Testis (tissue), 3 donors: ENCODE data around the gene C1QB. TPM values are rescaled to one million over a fixed set of nuclear protein-coding genes. Genes with fewer than 3 reads are reported as not detected.

ENCODE experiments used
- DNase-seq: peaks from one replicate; pipeline ENCODE4 v3.0.0-alpha.2; 2019
- H3K27ac ChIP-seq, 2 donors: fragments of 200-600 bp; sonication (generic); one replicate each; pipeline ENCODE4 v1.5.1; 2019
- H3K27me3 ChIP-seq: fragments of 200-600 bp; sonication (generic); one replicate; pipeline ENCODE4 v1.5.1; 2019
- H3K36me3 ChIP-seq: fragments of 200-600 bp; sonication (generic); one replicate; pipeline ENCODE4 v1.5.1; 2017; ENCODE audit warnings: low read depth; ENCODE audit errors: missing control alignments
- H3K4me1 ChIP-seq: fragments of 200-600 bp; sonication (generic); one replicate; pipeline ENCODE4 v1.5.1; 2019
- H3K4me3 ChIP-seq, 2 donors: fragments of 200-600 bp; sonication (generic); one replicate each; pipeline ENCODE4 v1.5.1; 2017 to 2019
- H3K9me3 ChIP-seq: fragments of 200-600 bp; sonication (generic); one replicate; pipeline ENCODE4 v1.5.1; 2017
- CTCF ChIP-seq, 3 experiments: fragments of 450-650 bp in 2 of 3; fragments of 200-600 bp in 1 of 3; sonication (generic) in 1 of 3; IDR thresholded peaks; one replicate each; pipeline ENCODE4 v1.5.1; 2016 to 2019; ENCODE audit warnings: antibody characterized with exemption in 3 of 3, mild to moderate bottlenecking in 2 of 3, moderate library complexity in 1 of 3
- POLR2A ChIP-seq: fragments of 450-650 bp; IDR thresholded peaks from one replicate; pipeline ENCODE4 v1.6.1; 2017; ENCODE audit warnings: antibody characterized with exemption, mild to moderate bottlenecking, moderate library complexity
- WGBS, 2 donors: methylation state at CpG; one replicate each; pipeline ENCODE4 v1.1.5; 2018; 5-methylcytosine and 5-hydroxymethylcytosine counted together
- intact Hi-C: fragments of 100-400 bp; cut with DNase I; formaldehyde crosslinking; loops from one replicate; pipeline ENCODE4 v1.15.1; 2023; ENCODE audit warnings: low total_unique reads
- polyA plus RNA-seq: library from polyadenylated mRNA; stranded (reverse); fragments of 350-450 nt; fragmentation: Illumina TruSeq; extraction: RNeasy Lipid Tissue Mini Kit (QIAGEN cat#74804); gene quantifications from one replicate; pipeline ENCODE4 v1.2.3, GENCODE V29; 2014; ENCODE audit warnings: low read depth, low replicate concordance; ENCODE audit not compliant: insufficient read depth
- total RNA-seq, 2 donors: library from RNA; depleted of rRNA; stranded (reverse); fragments of >200 nt; gene quantifications; one replicate each; pipeline ENCODE4 v1.2.3, GENCODE V29; 2016

The C1QB gene
- total and polyA plus RNA-seq, 3 donors from 2014 or later = 16.8 to 155 (median 66.0) TPM

- Histone ChIP-seq H3K9me3 (no peaks in the 10 kb centered on the region), H3K27ac (no peak within 1 kb of the TSS), H3K4me1 (no peaks in the 10 kb centered on the region), H3K36me3 (no peaks in the 10 kb centered on the region), H3K27me3 (no peaks in the 10 kb centered on the region), H3K4me3 (no peak within 1 kb of the TSS)
- TF ChIP-seq POLR2A = no peak
- TF ChIP-seq CTCF (IDR thresholded peaks at IDR 0.05) = no peak
- 48 to 56% methylated on average over 5 of the region's 5 CpGs for WGBS, 2 donors
- DNase-seq = peak; percentile 44
- intact Hi-C loops = no loop called here
Measured at GRCh38 chr1:22636353-22636752, 16.7 kb upstream of the C1QB start, which contains the start of gene C1QA. Gene C1QA (plus strand): TSS chr1:22636628. CDS start chr1:22637617, 989 bp downstream.

- Histone ChIP-seq H3K27me3 (no peaks in the 10 kb centered on the region), H3K36me3 (no peaks in the 10 kb centered on the region), H3K4me3 (no peak overlapping the region), H3K4me1 (no peaks in the 10 kb centered on the region), H3K27ac (no peak overlapping the region), H3K9me3 (no peaks in the 10 kb centered on the region)
- TF ChIP-seq POLR2A (no peak), CTCF (IDR thresholded peaks at IDR 0.05) (no peak)
- intact Hi-C loops = no loop called here
- WGBS, 2 donors = 78% methylated on average over 6 of the region's 6 CpGs
- no peak for DNase-seq
Measured at GRCh38 chr1:22636927-22637326, 16.1 kb upstream of the C1QB start.

- WGBS, 2 donors = 61 to 69% methylated on average over 3 of the region's 3 CpGs
- DNase-seq = no peak
Measured at GRCh38 chr1:22637907-22638445, 15.1 kb upstream of the C1QB start.

GRCh38 chr1:22638476-22639234 lies 14.4 kb upstream of the C1QB start:
- WGBS, 2 donors = 79 to 81% methylated on average over 2 to 23 of the region's 23 CpGs
- intact Hi-C loops = no loop called here
- no peaks in the 10 kb centered on the region for H3K4me1 ChIP-seq
- DNase-seq = no peak
- H3K27me3 ChIP-seq = no peaks in the 10 kb centered on the region
- H3K9me3 ChIP-seq = no peaks in the 10 kb centered on the region
- TF ChIP-seq POLR2A (no peak), CTCF (IDR thresholded peaks at IDR 0.05) (no peak)
- peak overlapping the region in 1 of 2 donors; percentile 2 for H3K4me3 ChIP-seq
- H3K36me3 ChIP-seq = no peaks in the 10 kb centered on the region
- no peak overlapping the region for H3K27ac ChIP-seq

More at GRCh38 chr1:22637907-22638445, 15.1 kb upstream of the C1QB start:
- Histone ChIP-seq H3K27ac (no peak overlapping the region), H3K4me3 (no peak overlapping the region), H3K27me3 (no peaks in the 10 kb centered on the region), H3K9me3 (no peaks in the 10 kb centered on the region), H3K4me1 (no peaks in the 10 kb centered on the region), H3K36me3 (no peaks in the 10 kb centered on the region)
- TF ChIP-seq POLR2A (no peak), CTCF (IDR thresholded peaks at IDR 0.05) (no peak)
- intact Hi-C loops = no loop called here
